IMR-90 (cell line): ENCODE data around the gene APPBP2. TPM values are rescaled to one million over a fixed set of nuclear protein-coding genes. Genes with fewer than 3 reads are reported as not detected.

Experiments used
- ATAC-seq: fragments of 200-7000 bp; cut with Tn5 transposase; 2 replicates; pipeline ENCODE4 v1.9.1; 2020; ENCODE audit warnings: low read depth, mild to moderate bottlenecking, moderate library complexity
- BruUV-seq: library from RNA; stranded (reverse); fragments of 400-500 nt; replicated peaks from 2 replicates; lab custom pipeline; 2021; lab: Mats Ljungman, UMichigan
- CTCF ChIA-PET: fragments of 300-600 bp; formaldehyde crosslinking; extraction: SDS; loops from one replicate; lab custom pipeline; 2021; ENCODE audit warnings: antibody characterized with exemption; lab: Yijun Ruan, JAX
- POLR2A ChIA-PET: fragments of 300-600 bp; sonication (Branson Sonifier 250); formaldehyde crosslinking; loops from one replicate; lab custom pipeline; 2022; ENCODE audit warnings: antibody characterized with exemption; ENCODE audit not compliant: unreplicated experiment; lab: Charles Lee
- DNase-seq: peaks from one replicate; pipeline ENCODE4 v3.0.0; 2013
- H2AFZ ChIP-seq: replicated peaks from 2 replicates; pipeline ENCODE3; 2013; ENCODE audit warnings: low read length, mild to moderate bottlenecking; ENCODE audit not compliant: poor library complexity
- H2AK5ac ChIP-seq: 2 replicates; pipeline ENCODE4 v1.6.1; 2013; ENCODE audit warnings: low read depth, low read length, inconsistent platforms
- H2AK9ac ChIP-seq: replicated peaks from 2 replicates; pipeline ENCODE3; 2013; ENCODE audit warnings: mild to moderate bottlenecking, low read depth, low read length, moderate library complexity; ENCODE audit not compliant: poor library complexity
- H2BK120ac ChIP-seq: 2 replicates; pipeline ENCODE4 v1.6.1; 2013; ENCODE audit warnings: low read depth, low read length, inconsistent platforms
- H2BK15ac ChIP-seq: 3 replicates; pipeline ENCODE4 v1.6.1; 2013; ENCODE audit warnings: low read depth, low read length, inconsistent platforms
- H2BK20ac ChIP-seq: 2 replicates; pipeline ENCODE4 v1.6.1; 2013; ENCODE audit warnings: low read depth, mild to moderate bottlenecking, inconsistent platforms, low read length, moderate library complexity
- H2BK5ac ChIP-seq: 2 replicates; pipeline ENCODE4 v1.6.1; 2013; ENCODE audit warnings: mild to moderate bottlenecking, low read depth, low read length, inconsistent platforms; ENCODE audit not compliant: poor library complexity, severe bottlenecking
- H3K14ac ChIP-seq: replicated peaks from 2 replicates; pipeline ENCODE4 v1.6.1; 2013; ENCODE audit warnings: low read depth, low read length, inconsistent platforms
- H3K18ac ChIP-seq: 2 replicates; pipeline ENCODE4 v1.6.1; 2013; ENCODE audit warnings: low read depth, low read length, control low read depth
- H3K23ac ChIP-seq: 2 replicates; pipeline ENCODE4 v1.6.1; 2013; ENCODE audit warnings: low read depth, low read length, inconsistent platforms
- H3K27ac ChIP-seq: 2 replicates; pipeline ENCODE4 v1.5.1; 2013; ENCODE audit warnings: mild to moderate bottlenecking, control low read depth, low read length; ENCODE audit not compliant: insufficient read depth
- H3K27me3 ChIP-seq: 2 replicates; pipeline ENCODE4 v1.6.1; 2013; ENCODE audit warnings: low read length; ENCODE audit not compliant: control insufficient read depth, insufficient read depth
- H3K36me3 ChIP-seq: 2 replicates; pipeline ENCODE4 v1.6.1; 2013; ENCODE audit warnings: low read length, mixed read lengths; ENCODE audit not compliant: control insufficient read depth, insufficient read depth
- H3K4ac ChIP-seq: 2 replicates; pipeline ENCODE4 v1.6.1; 2013; ENCODE audit warnings: low read depth, low read length, inconsistent platforms
- H3K4me1 ChIP-seq: 2 replicates; pipeline ENCODE4 v1.6.1; 2013; ENCODE audit warnings: low read length, mixed read lengths; ENCODE audit not compliant: control insufficient read depth, insufficient read depth
- H3K4me2 ChIP-seq: 2 replicates; pipeline ENCODE4 v1.6.1; 2013; ENCODE audit warnings: low read depth, mild to moderate bottlenecking, control low read depth, low read length, moderate library complexity
- H3K4me3 ChIP-seq: 2 replicates; pipeline ENCODE4 v1.5.1; 2013; ENCODE audit warnings: low read depth, mild to moderate bottlenecking, control low read depth, low read length, moderate library complexity; ENCODE audit not compliant: insufficient read depth
- H3K56ac ChIP-seq: 2 replicates; pipeline ENCODE4 v1.6.1; 2013; ENCODE audit warnings: low read length, inconsistent platforms; ENCODE audit not compliant: insufficient read depth; ENCODE audit errors: extremely low read depth
- H3K79me1 ChIP-seq, 2 experiments: 2 replicates each; pipeline ENCODE4 v1.6.1; 2013; ENCODE audit warnings: low read length in 2 of 2, inconsistent platforms in 1 of 2, low read depth in 1 of 2
- H3K9ac ChIP-seq: 2 replicates; pipeline ENCODE4 v1.6.1; 2013; ENCODE audit warnings: low read depth, low read length, control low read depth
- H3K9me1 ChIP-seq: 2 replicates; pipeline ENCODE4 v1.6.1; 2013; ENCODE audit warnings: low read length, inconsistent platforms; ENCODE audit not compliant: insufficient read depth
- H3K9me3 ChIP-seq: 2 replicates; pipeline ENCODE4 v1.6.1; 2013; ENCODE audit warnings: low read length; ENCODE audit not compliant: control insufficient read depth, insufficient read depth
- H4K20me1 ChIP-seq: 2 replicates; pipeline ENCODE4 v1.6.1; 2013; ENCODE audit warnings: low read length, inconsistent platforms; ENCODE audit not compliant: insufficient read depth
- H4K5ac ChIP-seq: 2 replicates; pipeline ENCODE4 v1.6.1; 2013; ENCODE audit warnings: mild to moderate bottlenecking, low read depth, low read length, control low read depth
- H4K8ac ChIP-seq, 2 experiments: 2 replicates each; pipeline ENCODE4 v1.6.1; 2013; ENCODE audit warnings: low read depth in 2 of 2, low read length in 2 of 2, control low read depth in 1 of 2, inconsistent platforms in 1 of 2
- H4K91ac ChIP-seq: 2 replicates; pipeline ENCODE4 v1.6.1; 2013; ENCODE audit warnings: low read depth, low read length, inconsistent platforms; ENCODE audit not compliant: insufficient read depth
- BHLHE40 ChIP-seq: fragments of 150-350 bp; IDR thresholded peaks from 2 replicates; pipeline ENCODE4 v1.6.1; 2016; ENCODE audit warnings: mild to moderate bottlenecking, low read depth, low read length
- CEBPB ChIP-seq: IDR thresholded peaks from 2 replicates; pipeline ENCODE4 v1.6.1; 2012; ENCODE audit warnings: low read depth, low read length, improper control_type of control experiment
- CHD1 ChIP-seq: IDR thresholded peaks from 2 replicates; pipeline ENCODE4 v1.6.1; 2012; ENCODE audit warnings: low read depth, low read length, improper control_type of control experiment
- CTCF ChIP-seq: conservative IDR thresholded peaks from 2 replicates; pipeline ENCODE4 v1.5.1; 2012; ENCODE audit warnings: mild to moderate bottlenecking, low read depth, low read length, improper control_type of control experiment
- ELK1 ChIP-seq: fragments of 150-350 bp; IDR thresholded peaks from 2 replicates; pipeline ENCODE4 v1.6.1; 2016; ENCODE audit warnings: low read depth, mild to moderate bottlenecking, low read length, moderate library complexity, borderline replicate concordance
- FOS ChIP-seq: fragments of 150-350 bp; IDR thresholded peaks from 2 replicates; pipeline ENCODE4 v1.6.1; 2016; ENCODE audit warnings: low read depth, low read length
- MAZ ChIP-seq: IDR thresholded peaks from 2 replicates; pipeline ENCODE4 v1.6.1; 2012; ENCODE audit warnings: low read depth, mild to moderate bottlenecking, low read length, improper control_type of control experiment, moderate library complexity, borderline replicate concordance
- MXI1 ChIP-seq: IDR thresholded peaks from 2 replicates; pipeline ENCODE4 v1.6.1; 2012; ENCODE audit warnings: low read depth, mild to moderate bottlenecking, low read length, moderate library complexity, borderline replicate concordance
- NFE2L2 ChIP-seq: fragments of 150-350 bp; IDR thresholded peaks from 2 replicates; pipeline ENCODE4 v1.6.1; 2016; ENCODE audit warnings: low read depth, mild to moderate bottlenecking, low read length
- RCOR1 ChIP-seq: IDR thresholded peaks from 2 replicates; pipeline ENCODE4 v1.6.1; 2012; ENCODE audit warnings: mild to moderate bottlenecking, low read length, improper control_type of control experiment; ENCODE audit not compliant: insufficient replicate concordance
- RFX5 ChIP-seq: IDR thresholded peaks from 2 replicates; pipeline ENCODE4 v1.8.0; 2012; ENCODE audit warnings: low read depth, mild to moderate bottlenecking, low read length, moderate library complexity
- SMC3 ChIP-seq: fragments of 150-350 bp; IDR thresholded peaks from 2 replicates; pipeline ENCODE4 v1.6.1; 2016; ENCODE audit warnings: low read depth, mild to moderate bottlenecking, antibody characterized with exemption, low read length, moderate library complexity
- USF2 ChIP-seq: fragments of 150-350 bp; IDR thresholded peaks from 2 replicates; pipeline ENCODE4 v1.6.1; 2017; ENCODE audit warnings: mild to moderate bottlenecking, antibody characterized with exemption, low read length, low read depth
- dilution Hi-C: fragments of 300-500 bp; cut with HindIII; formaldehyde crosslinking; loops from one replicate; pipeline ENCODE4 v1.14.3; 2018; ENCODE audit warnings: low sequenced_read_pairs; ENCODE audit not compliant: unreplicated experiment
- in situ Hi-C: fragments of 300-500 bp; cut with MboI; formaldehyde crosslinking; loops from 3 replicates; pipeline ENCODE4 v1.14.3; 2019; ENCODE audit warnings: low sequenced_read_pairs, inconsistent platforms, mixed read lengths
- intact Hi-C: fragments of 100-400 bp; cut with micrococcal nuclease; formaldehyde crosslinking; loops from 2 replicates; pipeline ENCODE4 v1.10.0; 2022
- polyA plus RNA-seq, 3 experiments: library from polyadenylated mRNA; depleted of rRNA; stranded (reverse); fragments of >200 nt; gene quantifications; 2 replicates each; pipeline ENCODE4 v1.2.3, GENCODE V29; 2012; ENCODE audit warnings: low replicate concordance in 1 of 3
- total RNA-seq: library from RNA; depleted of rRNA; stranded (reverse); fragments of >200 nt; gene quantifications from 2 replicates; pipeline ENCODE4 v1.2.3, GENCODE V29; 2012

Gene APPBP2
- total and polyA plus RNA-seq, 2 of the 4 experiments (the other 2 are of a cell fraction): 12.3 to 93.9 TPM

- no peak for TF ChIP-seq RFX5
- no peak for TF ChIP-seq CEBPB
- TF ChIP-seq ELK1: no peak
- no peak for TF ChIP-seq NFE2L2
- no peak for TF ChIP-seq RCOR1
- TF ChIP-seq FOS: no peak
- TF ChIP-seq MAZ: no peak
- no peak for TF ChIP-seq CTCF
- no peak for TF ChIP-seq BHLHE40
- TF ChIP-seq USF2: no peak
- no peak for TF ChIP-seq MXI1
- TF ChIP-seq CHD1: no peak
- no peak for TF ChIP-seq SMC3
- Histone ChIP-seq H3K9ac (no peak overlapping the region), H2BK5ac (no peak overlapping the region), H3K14ac (no peak overlapping the region), H2AK5ac (no peak overlapping the region), H2AFZ (no peak overlapping the region), H2BK15ac (no peak overlapping the region), H2BK20ac (no peak overlapping the region), H3K4me3 (no peak overlapping the region), H3K4me2 (no peak overlapping the region), H3K4me1 (peaks cover 8% of the 10 kb centered on the region), H4K8ac (no peak overlapping the region), H4K5ac (no peak overlapping the region), H3K56ac (no peak overlapping the region), H3K9me3 (no peaks in the 10 kb centered on the region), H3K79me1 (peaks cover 33 to 78% of the 10 kb centered on the region in 2 experiments), H3K36me3 (peaks cover 10% of the 10 kb centered on the region), H2BK120ac (no peak overlapping the region), H4K20me1 (peaks cover 69% of the 10 kb centered on the region), H3K9me1 (peaks cover 15% of the 10 kb centered on the region), H3K4ac (no peak overlapping the region), H3K23ac (no peak overlapping the region), H3K27ac (no peak overlapping the region), H4K91ac (no peak overlapping the region), H2AK9ac (no peak overlapping the region), H3K27me3 (no peaks in the 10 kb centered on the region), H3K18ac (no peak overlapping the region)
- ATAC-seq (no peak), DNase-seq (no peak)
- ChIA-PET CTCF (no interaction called here), POLR2A (no interaction called here)
- no TSS peak for BruUV-seq
- intact Hi-C loops: loop anchor here (5.0 kb wide), 1 partner anchor 33 kb away; no protein-coding TSS in a partner anchor
- in situ Hi-C loops: no loop called here
- dilution Hi-C loops: no loop called here
These were observed 15.3 kb downstream of the APPBP2 start for GRCh38 chr17:60510723-60511122.
